OCI-LY3 (cell line): Measurements from ENCODE around the gene MGST3.
"Not testable (repeated sequence)": the region's sequence is repeated elsewhere in the genome, so short reads cannot be mapped to it uniquely, and the experiment has no call there.

ENCODE experiments used
- H2AFZ ChIP-seq: fragments of 200-600, 300-600 bp; shearing (Covaris generic); 2 replicates; pipeline ENCODE4 v1.6.0; 2014; ENCODE audit warnings: antibody characterized with exemption, low read depth, low read length
- H3K27ac ChIP-seq: fragments of 200-600, 300-600 bp; sonication (generic); 2 replicates; pipeline ENCODE4 v1.5.1; 2014; ENCODE audit warnings: mild to moderate bottlenecking, low read length, moderate library complexity, mixed read lengths
- H3K27me3 ChIP-seq: fragments of 200-600, 300-600 bp; sonication (generic); 2 replicates; pipeline ENCODE4 v1.6.1; 2014; ENCODE audit warnings: low read depth, low read length, mixed read lengths
- H3K36me3 ChIP-seq: fragments of 200-600, 300-600 bp; sonication (generic); replicated peaks from 2 replicates; pipeline ENCODE3; 2014; ENCODE audit warnings: low read depth, low read length, mixed read lengths
- H3K4me1 ChIP-seq: fragments of 300-600, 200-600 bp; sonication (generic); 2 replicates; pipeline ENCODE4 v1.6.1; 2014; ENCODE audit warnings: low read length, mixed read lengths
- H3K4me2 ChIP-seq: fragments of 200-600, 300-600 bp; sonication (generic); 2 replicates; pipeline ENCODE4 v1.6.1; 2014; ENCODE audit warnings: low read length, mixed read lengths
- H3K4me3 ChIP-seq: fragments of 300-600, 200-600 bp; sonication (generic); 2 replicates; pipeline ENCODE4 v1.5.1; 2014; ENCODE audit warnings: antibody characterized with exemption, mild to moderate bottlenecking, low read length, moderate library complexity
- H3K79me2 ChIP-seq: fragments of 300-600, 200-600 bp; shearing (Covaris generic); 2 replicates; pipeline ENCODE4 v1.6.1; 2014; ENCODE audit warnings: mild to moderate bottlenecking, low read length, mixed read lengths
- H3K9ac ChIP-seq: fragments of 300-600, 200-600 bp; shearing (Covaris generic); 2 replicates; pipeline ENCODE4 v1.6.0; 2014; ENCODE audit warnings: mild to moderate bottlenecking, low read length, moderate library complexity
- H3K9me3 ChIP-seq: fragments of 200-600, 300-600 bp; shearing (Covaris generic); 2 replicates; pipeline ENCODE4 v1.6.1; 2014; ENCODE audit warnings: low read length, mixed read lengths; ENCODE audit not compliant: insufficient read depth
- H4K20me1 ChIP-seq: fragments of 200-600, 300-600 bp; sonication (generic); 2 replicates; pipeline ENCODE4 v1.6.1; 2016; ENCODE audit warnings: low read length, mixed read lengths; ENCODE audit not compliant: insufficient read depth
- CTCF ChIP-seq: fragments of 200-600, 300-600 bp; sonication (generic); IDR thresholded peaks from 2 replicates; pipeline ENCODE4 v1.5.1; 2014; ENCODE audit warnings: antibody characterized with exemption, low read length, low read depth
- EZH2phosphoT487 ChIP-seq: fragments of 200-600 bp; shearing (Covaris generic); IDR thresholded peaks from 2 replicates; pipeline ENCODE4 v1.6.1; 2018; ENCODE audit warnings: antibody characterized with exemption, mixed run types, low read depth

The MGST3 gene

GRCh38 chr1:165699577-165699976, 68.5 kb downstream of the MGST3 start:
- H3K79me2 ChIP-seq = peaks cover 23% of the 10 kb centered on the region
- H3K27me3 ChIP-seq = peaks cover 11% of the 10 kb centered on the region
- H3K4me3 ChIP-seq = no peak overlapping the region
- TF ChIP-seq EZH2phosphoT487 (no peak), CTCF (no peak)
- no peak overlapping the region for H3K4me2 ChIP-seq
- H3K4me1 ChIP-seq = peaks cover 3% of the 10 kb centered on the region; the same call in 1 of the 2 replicates
- H4K20me1 ChIP-seq = no peaks in the 10 kb centered on the region
- no peak overlapping the region for H2AFZ ChIP-seq
- no peaks in the 10 kb centered on the region for H3K9me3 ChIP-seq
- H3K36me3 ChIP-seq = no peaks in the 10 kb centered on the region
- H3K9ac ChIP-seq = no peak overlapping the region
- no peak overlapping the region for H3K27ac ChIP-seq

DNA sequence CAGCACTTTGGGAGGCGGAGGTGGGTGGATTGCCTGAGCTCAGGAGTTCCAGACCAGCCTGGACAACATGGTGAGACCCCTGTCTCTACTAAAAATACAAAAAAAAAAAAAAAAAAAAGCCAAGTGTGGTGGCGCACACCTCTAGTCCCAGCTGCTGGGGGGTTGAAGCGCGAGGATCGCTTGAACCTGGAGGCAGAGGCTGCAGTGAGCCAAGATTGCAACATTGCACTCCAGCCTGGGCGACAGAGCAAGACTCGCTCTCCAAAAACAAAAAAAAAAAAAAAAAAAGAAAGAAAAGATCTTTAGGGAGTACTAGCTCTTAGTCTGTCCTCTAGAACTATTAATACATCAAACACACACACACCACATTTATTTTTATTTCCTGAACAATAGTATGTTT, 70.9 kb downstream of the MGST3 start:
- peaks cover 20% of the 10 kb centered on the region for H3K27me3 ChIP-seq
- H2AFZ ChIP-seq, H3K9ac ChIP-seq, H4K20me1 ChIP-seq, H3K36me3 ChIP-seq, H3K27ac ChIP-seq, H3K9me3 ChIP-seq, H3K4me2 ChIP-seq, H3K4me1 ChIP-seq, H3K4me3 ChIP-seq: not testable (repeated sequence)
- H3K79me2 ChIP-seq = peaks cover 12% of the 10 kb centered on the region

DNA sequence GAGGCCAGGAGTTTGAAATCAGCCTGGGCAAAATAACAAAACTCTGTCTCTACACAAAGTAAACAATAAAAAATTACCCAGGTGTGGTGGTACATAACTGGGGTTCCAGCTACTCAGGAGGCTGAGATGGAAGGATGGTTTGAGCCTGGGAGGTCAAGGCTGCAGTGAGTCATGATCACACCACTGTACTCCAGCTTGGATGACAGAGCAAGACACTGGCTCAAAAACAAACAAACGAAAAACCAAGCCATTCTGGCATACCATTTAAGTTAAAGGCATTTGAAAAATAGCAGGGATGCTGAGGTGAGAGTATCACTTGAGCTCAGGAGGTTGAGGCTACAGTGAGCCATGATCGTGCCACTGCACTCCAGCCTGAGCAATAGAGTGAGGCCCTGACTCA, 72.6 kb downstream of the MGST3 start:
- Histone ChIP-seq H3K27ac (no peak overlapping the region), H3K4me2 (no peak overlapping the region), H3K4me1 (no peaks in the 10 kb centered on the region), H3K4me3 (no peak overlapping the region), H3K27me3 (peaks cover 29% of the 10 kb centered on the region), H4K20me1 (no peaks in the 10 kb centered on the region), H3K9ac (no peak overlapping the region), H3K79me2 (no peaks in the 10 kb centered on the region), H2AFZ (no peak overlapping the region), H3K9me3 (no peaks in the 10 kb centered on the region), H3K36me3 (no peaks in the 10 kb centered on the region)
- TF ChIP-seq CTCF = no peak
- no peak for TF ChIP-seq EZH2phosphoT487
